ENCODE data around the gene SLC19A1.
"Not testable (repeated sequence)": the region's sequence is repeated elsewhere in the genome, so short reads cannot be mapped to it uniquely, and the experiment has no call there.

GRCh38 chr21:45501081-45502005, 40.9 kb downstream of the SLC19A1 start:
- TF ChIP-seq CTCF (conservative IDR thresholded peaks at IDR 0.05); EZH2 (IDR thresholded peaks at IDR 0.05; ENCODE audit: low read depth): not testable (repeated sequence)

Measured in PC-9 (cell line).